ENCODE data around the gene KRT25.

KRT25 gene, protein sequence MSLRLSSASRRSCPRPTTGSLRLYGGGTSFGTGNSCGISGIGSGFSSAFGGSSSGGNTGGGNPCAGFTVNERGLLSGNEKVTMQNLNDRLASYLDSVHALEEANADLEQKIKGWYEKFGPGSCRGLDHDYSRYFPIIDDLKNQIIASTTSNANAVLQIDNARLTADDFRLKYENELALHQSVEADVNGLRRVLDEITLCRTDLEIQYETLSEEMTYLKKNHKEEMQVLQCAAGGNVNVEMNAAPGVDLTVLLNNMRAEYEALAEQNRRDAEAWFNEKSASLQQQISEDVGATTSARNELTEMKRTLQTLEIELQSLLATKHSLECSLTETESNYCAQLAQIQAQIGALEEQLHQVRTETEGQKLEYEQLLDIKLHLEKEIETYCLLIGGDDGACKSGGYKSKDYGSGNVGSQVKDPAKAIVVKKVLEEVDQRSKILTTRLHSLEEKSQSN

DNA sequence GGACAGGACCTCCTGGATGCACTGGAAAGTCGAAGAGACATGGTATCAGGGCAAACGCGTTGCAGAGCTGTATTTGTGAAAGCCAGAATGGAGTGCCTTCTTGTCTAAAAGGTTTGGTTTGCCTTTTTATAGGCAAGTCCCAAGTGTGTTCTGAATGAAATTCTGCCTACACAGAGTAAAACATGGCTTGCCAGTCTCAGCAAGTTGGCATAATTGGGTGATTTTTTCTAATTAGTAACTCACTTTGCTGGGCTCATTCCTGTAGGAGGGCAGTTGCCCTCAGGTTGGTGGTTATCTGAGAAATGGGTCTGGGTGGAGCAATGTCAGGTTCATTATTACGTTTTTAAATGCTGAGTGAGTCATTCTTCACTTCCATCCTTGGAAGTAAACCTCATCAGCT is at the start of gene KRT25:
KRT25 (minus strand) TSS at position 101 of the 400 bp plus-strand sequence; CDS start at position 41, 60 bp downstream.
- peak; percentile 6 for DNase-seq (ENCODE audit: low spot score)

DNA sequence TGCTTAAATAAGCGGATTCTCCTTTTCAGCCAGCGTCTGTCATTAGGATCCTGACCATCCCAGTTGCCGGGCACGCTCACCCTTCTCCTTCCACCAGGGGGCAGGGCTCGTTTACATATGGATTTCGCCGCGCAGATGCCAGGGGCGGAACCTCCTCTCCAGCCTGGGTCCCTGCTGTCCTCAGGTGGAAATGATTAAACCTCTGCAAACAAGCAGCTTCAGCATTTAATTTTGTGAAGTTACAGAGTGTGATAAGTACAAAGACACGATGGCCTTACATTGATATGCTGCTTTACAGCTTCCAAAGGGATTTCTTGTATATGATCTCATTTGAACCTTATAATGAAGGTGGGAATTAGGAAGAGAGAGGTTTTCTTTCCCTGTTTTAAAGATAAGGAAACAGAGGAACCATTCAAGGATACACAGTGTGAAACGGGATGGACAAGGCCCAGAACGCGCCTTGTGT is 48.5 kb upstream of the KRT25 start:
- peak; percentile 83 for DNase-seq (ENCODE audit: low spot score)

DNA sequence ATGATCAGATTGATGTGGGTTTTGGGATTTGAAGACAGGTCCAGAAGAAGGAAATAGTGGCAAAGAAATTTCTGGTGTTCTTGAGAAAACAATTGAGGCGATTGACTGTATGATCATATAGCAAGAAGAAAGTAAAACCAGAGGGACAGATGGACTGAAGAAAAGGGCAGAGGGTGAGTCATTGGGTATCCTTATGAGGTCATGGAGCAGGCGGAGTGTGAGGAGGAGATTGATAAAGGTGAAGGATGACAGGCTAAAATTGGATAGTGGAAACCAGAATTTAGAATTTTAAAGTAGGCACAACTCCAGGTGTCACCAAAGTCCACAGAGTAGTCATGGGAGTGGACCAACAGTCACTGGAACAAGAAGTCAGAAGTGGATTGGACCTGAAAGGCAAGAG is 46.0 kb upstream of the KRT25 start:
- no peak for DNase-seq (ENCODE audit: low spot score)

DNA sequence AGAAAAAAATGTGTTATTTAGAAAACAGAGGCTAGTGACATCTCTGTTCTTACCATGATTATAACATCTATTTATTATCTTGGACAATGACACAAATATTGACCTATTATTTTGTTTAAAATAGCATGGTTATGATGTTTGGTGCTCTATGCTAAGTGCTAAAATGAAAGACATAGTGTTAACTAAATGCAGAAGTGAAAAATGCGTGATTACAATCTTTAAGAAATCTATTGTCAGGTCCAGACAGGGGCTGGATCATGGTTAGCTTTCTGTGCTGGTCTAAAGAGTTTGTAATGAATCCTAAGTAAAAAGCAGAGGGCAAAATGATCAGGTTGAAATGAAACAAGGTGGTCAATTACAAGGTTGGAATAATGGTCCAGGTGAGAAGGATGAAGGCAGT is 45.2 kb upstream of the KRT25 start:
- no peak for DNase-seq (ENCODE audit: low spot score)

DNA sequence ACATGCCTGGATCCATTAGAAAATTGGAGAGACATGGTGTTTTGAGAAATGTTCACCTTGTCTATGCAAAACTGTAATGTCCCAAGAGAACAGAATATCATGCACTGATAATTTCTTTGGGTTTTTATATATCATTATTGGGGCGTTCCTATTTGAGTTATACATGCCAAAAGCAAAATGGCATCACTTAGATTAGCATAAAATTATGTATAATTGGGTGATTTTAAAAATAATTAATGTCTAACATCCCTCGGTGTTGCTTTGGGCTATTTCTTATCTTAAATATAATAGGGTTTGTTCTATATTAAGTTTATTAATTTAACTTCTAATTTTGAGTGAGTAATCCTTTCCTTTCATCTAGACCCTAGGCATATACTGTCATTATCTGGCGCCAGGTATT is 44.7 kb upstream of the KRT25 start, which contains the start of gene KRT28:
KRT28 (minus strand) TSS at position 101 of the 400 bp plus-strand sequence; CDS start at position 35, 66 bp downstream.
- no peak for DNase-seq (ENCODE audit: low spot score)

DNA sequence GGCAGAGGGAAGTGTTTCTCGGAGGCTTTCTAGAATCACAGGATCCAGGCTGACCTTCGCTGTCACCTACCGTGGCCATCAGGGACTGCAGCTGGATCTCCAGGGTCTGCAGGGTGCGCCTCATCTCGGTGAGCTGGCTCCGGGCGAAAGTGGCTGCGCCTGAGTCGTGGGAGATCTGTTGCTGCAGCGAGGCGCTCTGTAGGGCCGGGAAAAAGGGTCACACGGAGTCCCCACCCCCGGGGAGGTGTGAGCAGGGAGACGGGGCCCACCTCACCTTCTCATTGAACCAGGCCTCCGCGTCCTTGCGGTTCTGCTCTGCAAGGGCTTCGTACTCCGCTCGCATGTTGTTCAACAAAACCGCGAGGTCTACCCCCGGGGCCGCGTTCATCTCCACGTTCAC is 41.7 kb upstream of the KRT25 start:
- no peak for DNase-seq (ENCODE audit: low spot score)

DNA sequence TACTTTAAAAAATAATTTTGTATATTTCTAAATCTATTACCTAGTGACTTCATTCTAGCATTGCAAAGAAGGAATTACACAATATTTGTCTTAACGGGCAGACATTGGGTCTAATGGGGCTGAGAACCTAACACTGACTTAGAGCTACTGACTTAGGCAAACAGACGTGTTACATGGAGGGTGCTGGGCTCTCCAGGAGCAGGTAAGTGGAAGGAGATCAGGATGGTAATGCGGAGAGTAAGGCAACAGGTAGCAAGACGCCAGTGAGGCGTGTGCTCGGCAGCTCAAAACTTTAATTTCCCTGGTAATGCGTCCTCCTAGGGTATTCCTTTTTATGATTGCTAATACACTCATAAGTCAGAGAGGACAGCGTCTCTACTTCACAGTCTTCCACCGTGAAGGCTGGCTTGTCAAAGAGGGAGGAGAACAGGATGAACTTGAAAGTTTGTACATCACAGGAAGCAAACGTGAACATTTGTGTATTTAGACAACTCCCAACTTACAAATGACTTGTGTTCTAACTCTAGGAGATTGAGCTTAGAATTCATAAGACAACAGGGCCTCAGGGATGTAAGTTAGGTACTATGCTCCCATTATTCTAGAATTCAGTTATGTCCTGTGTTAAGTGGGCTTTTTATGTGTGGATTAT is 40.0 kb upstream of the KRT25 start:
- DNase-seq (ENCODE audit: low spot score) = no peak

DNA sequence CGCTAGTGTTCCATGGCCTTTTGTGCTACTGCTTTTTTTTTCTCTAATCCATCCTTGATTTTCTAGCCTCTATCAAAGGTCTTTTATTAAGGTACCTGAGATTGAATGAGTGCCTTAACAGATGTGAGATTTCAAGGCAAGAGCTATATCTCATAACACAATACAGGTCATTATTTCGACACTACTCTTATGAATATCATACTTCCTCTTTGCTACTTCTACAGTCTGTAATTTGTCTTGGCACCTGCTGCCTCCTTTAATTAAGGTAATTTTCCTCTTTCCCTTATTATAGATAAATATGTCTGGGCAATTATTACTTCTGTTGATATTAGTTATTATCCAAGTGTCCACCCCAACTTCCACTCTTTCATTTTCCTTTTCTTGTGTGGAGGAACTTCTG is 39.3 kb upstream of the KRT25 start:
- DNase-seq (ENCODE audit: low spot score) = no peak

DNA sequence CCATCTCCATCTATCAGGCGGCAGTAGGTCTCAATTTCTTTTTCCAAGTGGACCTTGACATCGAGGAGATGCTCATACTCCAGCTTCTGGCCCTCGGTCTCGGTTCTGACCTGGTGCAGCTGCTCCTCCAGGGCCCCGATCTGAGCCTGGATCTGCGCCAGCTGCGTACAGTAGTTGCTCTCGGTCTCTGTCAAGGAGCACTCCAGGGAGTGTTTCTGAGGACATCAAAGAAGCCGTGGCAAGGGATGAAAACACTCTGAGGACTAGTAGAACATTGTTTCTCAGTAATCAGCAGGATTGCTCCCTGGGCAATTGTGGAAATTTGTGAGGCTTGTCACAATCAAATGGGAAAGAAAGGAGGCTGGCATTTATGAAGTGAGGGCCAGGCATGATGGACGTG is 38.7 kb upstream of the KRT25 start:
- no peak for DNase-seq (ENCODE audit: low spot score)

DNA sequence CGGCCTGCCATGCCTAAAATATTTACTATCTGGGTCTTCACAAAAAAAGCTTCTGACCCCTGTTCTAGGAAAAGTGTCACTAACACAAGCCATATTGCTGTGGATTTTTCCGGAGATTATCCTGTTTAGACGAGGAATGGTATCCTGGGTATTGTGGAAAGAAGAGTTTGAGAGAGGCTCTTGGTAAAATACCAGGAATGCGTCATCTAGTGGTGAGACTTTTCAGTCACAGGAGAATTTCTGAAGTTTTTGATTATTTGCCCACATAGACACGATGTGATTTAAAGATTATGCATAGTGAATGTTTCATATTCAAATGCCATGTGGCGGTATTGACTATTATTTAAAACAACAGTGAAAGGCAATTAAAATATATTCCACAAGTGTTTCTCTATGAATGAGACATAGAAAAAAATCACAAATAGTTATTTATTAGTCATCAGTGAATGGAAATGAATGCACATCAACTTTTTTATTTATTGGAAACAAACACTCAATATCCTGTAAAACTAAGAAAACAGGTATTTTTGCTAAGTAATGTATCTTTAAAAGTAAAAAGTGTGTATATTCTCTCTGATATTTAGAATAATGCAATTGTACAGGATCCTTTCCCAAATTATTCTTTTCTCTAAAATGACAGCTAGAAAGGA is 36.8 kb upstream of the KRT25 start:
- DNase-seq (ENCODE audit: low spot score) = peak; percentile 56

DNA sequence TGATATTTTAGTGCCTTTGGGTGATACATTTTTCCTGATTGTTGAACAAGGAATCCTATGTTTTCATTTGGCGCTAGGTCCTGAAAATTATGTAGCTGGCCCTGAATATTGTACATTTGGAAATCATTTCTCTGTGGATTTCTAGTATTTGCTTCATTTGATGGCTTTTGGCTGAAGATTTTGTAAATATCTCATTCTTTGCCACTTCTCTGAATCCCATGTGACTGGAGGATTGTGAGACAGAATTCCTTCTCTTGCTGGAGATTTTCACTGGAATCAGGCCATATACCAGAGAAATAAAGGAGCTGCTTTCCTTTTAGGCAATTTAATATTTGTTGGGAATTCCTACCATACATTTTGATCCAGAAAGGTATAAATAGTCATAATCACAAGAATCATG is 36.0 kb upstream of the KRT25 start:
- no peak for DNase-seq (ENCODE audit: low spot score)

DNA sequence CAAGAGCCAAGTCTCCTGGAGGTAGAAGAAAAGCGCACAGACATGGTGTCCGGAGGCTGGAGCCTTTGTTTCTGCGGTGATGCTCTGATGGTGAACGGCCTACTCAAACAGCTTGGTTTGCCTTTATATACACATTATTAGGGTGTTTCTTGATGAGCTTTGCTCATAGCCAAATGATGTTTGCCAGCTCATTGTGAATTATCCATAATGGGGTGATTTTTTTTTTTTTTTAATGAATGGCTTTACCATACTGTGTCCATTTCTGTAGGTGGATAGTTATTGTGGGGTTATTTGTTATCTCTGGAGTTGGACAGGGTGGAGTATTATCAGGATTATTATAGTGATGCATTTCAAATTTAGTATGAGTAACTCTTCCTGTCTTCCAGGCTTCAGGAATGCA is 27.3 kb upstream of the KRT25 start, which contains the start of gene KRT27:
KRT27 (minus strand) TSS at position 101 of the 400 bp plus-strand sequence; CDS start at position 44, 57 bp downstream.
- DNase-seq (ENCODE audit: low spot score) = no peak

DNA sequence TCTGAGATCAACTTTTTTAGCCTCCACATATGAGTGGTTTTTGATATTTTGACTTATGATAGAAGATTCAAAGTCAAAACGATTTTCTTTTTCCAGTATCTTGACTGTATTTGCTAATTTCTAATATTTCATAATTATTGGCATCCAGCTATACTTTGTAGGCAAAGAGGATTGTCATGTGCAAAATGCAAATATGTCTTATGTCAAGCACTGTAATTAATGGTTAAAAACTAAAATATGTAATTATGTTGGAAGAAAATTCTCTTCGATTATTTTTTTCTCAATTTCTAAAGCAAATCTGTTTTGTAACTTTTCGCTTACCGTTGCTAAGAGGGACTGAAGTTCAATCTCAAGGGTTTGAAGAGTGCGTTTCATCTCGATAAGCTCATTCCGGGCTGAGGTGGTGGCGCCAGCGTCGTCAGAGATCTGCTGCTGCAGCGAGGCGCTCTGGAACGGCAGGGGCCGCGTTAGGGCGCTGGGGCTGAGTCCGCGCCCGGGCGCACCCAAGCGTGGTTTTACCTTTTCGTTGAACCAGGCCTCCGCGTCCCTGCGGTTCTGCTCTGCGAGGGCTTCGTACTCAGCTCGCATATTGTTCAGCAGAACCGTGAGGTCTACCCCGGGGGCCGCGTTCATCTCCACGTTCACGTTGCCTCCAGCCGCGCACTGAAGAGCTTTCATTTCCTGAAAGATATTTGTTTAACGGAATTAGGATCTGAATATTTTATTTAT is 24.2 kb upstream of the KRT25 start:
- no peak for DNase-seq (ENCODE audit: low spot score)

DNA sequence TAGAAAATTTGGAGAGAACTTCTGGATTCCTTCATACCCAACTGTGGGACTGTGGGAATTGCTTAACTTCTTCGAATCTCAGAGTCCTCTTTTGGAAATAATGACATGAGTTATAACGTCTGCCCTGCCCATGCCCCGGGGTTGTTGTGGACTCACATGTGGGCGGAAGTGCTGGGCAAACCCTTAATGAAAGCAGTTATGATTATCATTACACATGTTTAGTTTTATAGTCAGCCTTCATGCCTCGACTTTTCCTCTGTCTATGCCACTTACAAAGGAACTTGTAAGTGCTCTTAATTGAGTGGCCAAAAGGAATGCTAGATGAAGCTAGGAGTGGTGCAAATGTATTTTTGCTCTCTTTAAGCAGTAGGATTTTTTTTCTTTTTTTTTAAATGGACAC is 23.3 kb upstream of the KRT25 start:
- no peak for DNase-seq (ENCODE audit: low spot score)

DNA sequence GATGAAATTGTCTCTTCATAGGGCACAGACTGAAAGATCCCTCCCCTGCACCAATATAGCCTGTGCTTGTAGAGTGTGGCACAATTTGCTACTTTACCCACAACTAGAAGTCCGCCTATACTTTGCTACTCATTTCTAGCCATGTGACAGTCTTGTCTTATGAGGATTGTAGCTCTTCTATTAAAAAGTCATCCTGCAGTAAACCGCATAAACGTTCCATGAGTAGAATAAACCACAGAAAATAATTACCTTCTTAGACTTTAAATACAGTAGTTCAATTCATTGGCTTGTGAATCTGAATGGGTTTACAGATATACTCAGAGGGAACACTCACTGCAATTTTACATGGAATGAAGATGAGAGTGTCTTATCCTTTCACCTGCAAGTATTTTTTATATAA is 22.8 kb upstream of the KRT25 start:
- no peak for DNase-seq (ENCODE audit: low spot score)

DNA sequence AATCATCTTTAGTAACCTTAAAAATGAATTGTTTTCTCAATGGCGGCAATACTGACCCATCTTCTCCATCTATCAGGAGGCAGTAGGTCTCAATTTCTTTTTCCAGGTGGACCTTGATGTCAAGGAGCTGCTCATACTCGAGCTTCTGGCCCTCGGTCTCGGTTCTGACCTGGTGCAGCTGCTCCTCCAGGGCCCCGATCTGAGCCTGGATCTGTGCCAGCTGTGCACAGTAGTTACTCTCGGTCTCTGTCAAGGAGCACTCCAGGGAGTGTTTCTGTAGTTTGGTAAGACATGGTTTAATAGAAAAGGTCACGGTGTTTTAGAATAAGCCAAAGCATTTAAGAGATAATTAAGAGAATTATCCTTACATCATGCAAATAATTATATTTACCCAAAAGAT is 22.3 kb upstream of the KRT25 start:
- DNase-seq (ENCODE audit: low spot score) = no peak

DNA sequence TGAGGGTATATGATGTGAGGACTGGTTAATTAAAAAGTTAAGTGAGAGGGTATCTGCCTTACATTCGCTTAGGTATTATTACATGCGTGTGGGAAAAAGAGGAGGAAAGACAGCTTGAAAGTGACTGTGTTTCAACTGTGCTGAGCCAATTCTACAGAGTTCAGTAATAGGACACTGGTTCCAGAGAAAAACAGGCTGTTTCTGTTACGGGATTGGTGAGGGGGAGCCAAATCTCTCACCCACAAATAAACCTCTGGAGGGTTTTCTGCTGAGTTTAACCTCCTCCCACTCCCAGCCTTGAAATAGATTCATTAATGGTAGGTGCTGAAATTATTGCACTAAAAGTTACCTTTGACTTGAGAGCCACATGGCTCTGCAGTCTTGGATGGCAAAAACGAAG is 20.8 kb upstream of the KRT25 start:
- DNase-seq (ENCODE audit: low spot score) = no peak

DNA sequence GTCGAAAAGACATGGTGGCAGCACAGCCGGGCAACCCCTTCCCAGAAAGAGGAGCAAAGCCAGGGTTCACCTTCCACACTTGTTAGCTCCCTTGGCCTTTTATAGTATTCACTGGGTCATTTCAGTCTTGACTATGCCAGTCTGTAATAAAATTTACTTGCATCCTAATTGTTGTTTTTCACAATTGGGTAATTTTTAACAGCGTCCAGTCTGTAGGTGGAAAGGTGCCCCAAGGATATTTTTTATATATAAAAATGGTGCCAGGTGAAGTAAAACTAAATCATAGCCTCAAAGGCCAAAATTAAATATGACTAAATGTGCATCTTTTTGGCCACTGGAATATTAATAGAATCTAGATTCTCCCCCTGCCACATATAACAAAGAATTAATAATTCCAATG is 17.0 kb upstream of the KRT25 start, which contains the start of gene KRT26:
KRT26 (minus strand) TSS at position 101 of the 400 bp plus-strand sequence; CDS start at position 13, 88 bp downstream.
- no peak for DNase-seq (ENCODE audit: low spot score)

DNA sequence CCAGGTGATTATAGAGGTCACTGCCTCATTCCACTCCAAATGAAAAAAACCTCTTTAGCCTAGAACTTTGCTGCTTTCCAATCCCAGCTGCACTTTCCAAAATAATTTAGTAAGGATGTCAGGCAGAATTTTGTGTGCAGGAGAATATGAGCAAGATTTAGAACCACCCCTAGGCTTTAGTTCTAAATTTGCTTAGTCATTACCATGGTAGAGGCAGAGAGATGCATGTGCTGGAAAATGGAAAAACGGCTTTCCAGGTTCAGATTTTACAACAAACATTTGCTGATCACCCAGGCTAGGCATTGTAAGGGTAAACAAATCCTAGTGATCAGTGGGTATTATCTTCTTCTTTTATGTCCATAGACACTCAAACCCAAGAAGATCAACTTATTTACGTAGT is 10.5 kb upstream of the KRT25 start:
- no peak for DNase-seq (ENCODE audit: low spot score)

DNA sequence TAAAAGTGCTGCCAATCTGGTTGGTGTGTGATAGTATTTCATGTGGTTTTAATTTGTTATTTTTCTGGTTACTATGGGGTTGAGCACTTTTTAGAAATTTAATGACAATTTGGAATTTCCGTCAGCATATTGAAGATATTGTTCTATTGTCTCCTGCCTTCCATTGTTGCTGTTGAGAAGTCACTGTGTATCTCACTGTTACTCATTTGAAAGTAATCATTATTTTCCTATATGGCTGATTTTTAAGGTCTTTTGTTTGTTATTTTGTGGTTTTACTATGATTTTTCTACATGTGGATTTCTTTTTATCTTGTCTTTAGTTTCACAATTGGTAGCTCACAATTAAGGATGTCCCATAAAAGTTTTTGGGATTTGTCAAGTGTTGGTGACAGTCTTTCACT is 8.6 kb upstream of the KRT25 start:
- no peak for DNase-seq (ENCODE audit: low spot score)

DNA sequence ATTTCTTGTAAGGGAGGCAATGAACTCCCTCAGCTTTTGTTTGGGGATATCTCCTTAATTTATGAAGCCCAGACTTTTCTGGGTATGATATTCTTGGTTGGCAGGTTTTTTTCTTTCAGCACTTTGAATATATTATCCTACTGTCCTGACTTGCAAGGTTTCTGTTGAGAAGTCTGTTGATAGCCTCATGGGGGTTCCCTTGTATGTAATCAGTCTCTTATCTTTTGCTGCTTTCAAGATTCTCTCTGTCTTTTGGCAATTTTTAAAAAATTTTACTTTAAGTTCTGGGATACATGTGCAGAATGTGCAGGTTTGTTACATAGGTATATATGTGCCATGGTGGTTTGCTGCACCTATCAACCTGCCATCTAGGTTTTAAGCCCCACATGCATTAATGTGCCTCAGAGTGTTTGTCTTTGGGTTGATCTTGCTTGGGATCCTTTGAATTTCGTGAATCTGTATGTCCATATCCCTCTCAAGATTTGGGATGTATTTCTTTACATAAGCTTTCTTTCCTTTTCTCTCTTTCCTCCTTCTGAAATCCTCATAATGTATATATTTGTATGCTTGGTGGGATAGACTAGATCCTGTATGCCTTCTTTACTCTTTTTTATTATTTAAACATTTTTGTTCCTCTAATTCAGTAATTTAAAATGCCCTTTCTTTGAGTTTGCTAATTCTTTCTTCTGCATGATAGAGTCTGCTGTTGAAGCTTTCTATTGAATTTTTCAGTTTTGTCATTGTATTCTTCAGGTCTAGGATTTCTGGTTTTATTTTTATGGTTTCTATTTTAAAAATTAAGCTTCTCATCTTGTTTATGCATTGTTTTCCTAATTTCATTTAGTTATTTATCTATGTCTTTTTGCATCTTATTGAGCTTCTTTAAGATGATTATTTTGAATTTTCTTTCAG is 5.2 kb upstream of the KRT25 start:
- DNase-seq (ENCODE audit: low spot score) = no peak

Measured in kidney tubule cell (primary cell).